WTC11 (cell line): ENCODE measurements around the gene ZAR1.

Source experiments
- ATF1 ChIP-seq: sonication (generic); formaldehyde crosslinking; IDR thresholded peaks from 2 replicates; pipeline ENCODE4 v1.8.1; 2023; ENCODE audit warnings: mild to moderate bottlenecking, moderate library complexity, missing genetic modification reagents
- ATF3 ChIP-seq: sonication (generic); formaldehyde crosslinking; conservative IDR thresholded peaks from 2 replicates; pipeline ENCODE4 v1.8.1; 2022; ENCODE audit warnings: mild to moderate bottlenecking, missing genetic modification reagents
- CREM ChIP-seq: sonication (generic); formaldehyde crosslinking; IDR thresholded peaks from 2 replicates; pipeline ENCODE4 v1.8.1; 2022; ENCODE audit warnings: mild to moderate bottlenecking, missing genetic modification reagents, moderate library complexity
- CTCF ChIP-seq: fragments of 200-600 bp; IDR thresholded peaks from 2 replicates; pipeline ENCODE4 v1.8.0; 2022; ENCODE audit warnings: antibody characterized with exemption
- FOXP4 ChIP-seq: sonication (generic); formaldehyde crosslinking; IDR thresholded peaks from 2 replicates; pipeline ENCODE4 v1.8.0; 2022; ENCODE audit warnings: mild to moderate bottlenecking, missing genetic modification reagents
- KAT7 ChIP-seq: sonication (generic); formaldehyde crosslinking; IDR thresholded peaks from 2 replicates; pipeline ENCODE4 v1.8.1; 2023; ENCODE audit warnings: missing genetic modification reagents, mild to moderate bottlenecking, borderline replicate concordance
- NFE2L1 ChIP-seq: sonication (generic); formaldehyde crosslinking; IDR thresholded peaks from 2 replicates; pipeline ENCODE4 v1.8.1; 2023; ENCODE audit warnings: missing genetic modification reagents
- SP1 ChIP-seq: sonication (generic); formaldehyde crosslinking; conservative IDR thresholded peaks from 2 replicates; pipeline ENCODE4 v1.8.1; 2022; ENCODE audit warnings: missing genetic modification reagents
- TCF7 ChIP-seq: sonication (generic); formaldehyde crosslinking; IDR thresholded peaks from 2 replicates; pipeline ENCODE4 v1.8.0; 2022; ENCODE audit warnings: mild to moderate bottlenecking, low read depth, missing genetic modification reagents, moderate library complexity
- TEAD1 ChIP-seq: sonication (generic); formaldehyde crosslinking; IDR thresholded peaks from 2 replicates; pipeline ENCODE4 v1.8.0; 2022; ENCODE audit warnings: mild to moderate bottlenecking, missing genetic modification reagents
- ZMAT4 ChIP-seq: fragments of 250-450 bp; sonication (Bioruptor Pico); IDR thresholded peaks from 2 replicates; pipeline ENCODE4 v1.9.0; 2021; ENCODE audit warnings: mild to moderate bottlenecking
- ZNF263 ChIP-seq: sonication (generic); formaldehyde crosslinking; IDR thresholded peaks from 2 replicates; pipeline ENCODE4 v1.8.1; 2022; ENCODE audit warnings: low read depth, mild to moderate bottlenecking, moderate library complexity, missing genetic modification reagents
- ZNF416 ChIP-seq: fragments of 250-450 bp; sonication (Bioruptor Pico); IDR thresholded peaks from 2 replicates; pipeline ENCODE4 v1.9.0; 2021; ENCODE audit warnings: mild to moderate bottlenecking, inconsistent platforms
- ZNF671 ChIP-seq: fragments of 250-450 bp; sonication (Bioruptor Pico); IDR thresholded peaks from 2 replicates; pipeline ENCODE4 v1.8.0; 2021; ENCODE audit warnings: mild to moderate bottlenecking

- no peak for TF ChIP-seq ZNF416 (CRISPR knock-in tag)
- TF ChIP-seq CTCF = no peak
- no peak for TF ChIP-seq KAT7
- TF ChIP-seq FOXP4 (CRISPR knock-in tag) = no peak
- no peak for TF ChIP-seq CREM (CRISPR knock-in tag)
- no peak for TF ChIP-seq TEAD1 (CRISPR knock-in tag)
- no peak for TF ChIP-seq NFE2L1 (CRISPR knock-in tag)
- TF ChIP-seq ZMAT4 (CRISPR knock-in tag) = no peak
- TF ChIP-seq ATF3 (CRISPR knock-in tag) = no peak
- no peak for TF ChIP-seq TCF7 (CRISPR knock-in tag)
- no peak for TF ChIP-seq ZNF263 (CRISPR knock-in tag)
- TF ChIP-seq SP1 = no peak
- no peak for TF ChIP-seq ATF1 (CRISPR knock-in tag)
- TF ChIP-seq ZNF671 (CRISPR knock-in tag) = no peak
Observed at GRCh38 chr4:48475770-48476169, 14.3 kb upstream of the ZAR1 start.
